Mucosa of descending colon (tissue), 3 donors: ENCODE results near the gene CDNF. TPM values are rescaled to one million over a fixed set of nuclear protein-coding genes. Genes with fewer than 3 reads are reported as not detected.
A peak's percentile ranks its signal among the peaks of the same experiment; 100 is the strongest.
"Not testable (repeated sequence)": the region's sequence is repeated elsewhere in the genome, so short reads cannot be mapped to it uniquely, and the experiment has no call there.

Experiments used
- ATAC-seq: fragments of 200-7000 bp; cut with Tn5 transposase; one replicate; pipeline ENCODE4 v1.9.1; 2020; ENCODE audit warnings: mild to moderate bottlenecking, moderate library complexity
- DNase-seq, 3 donors: peaks; one replicate each; pipeline ENCODE4 v3.0.0-alpha.2; 2020
- H3K36me3 ChIP-seq: fragments of 200-600 bp; one replicate; pipeline ENCODE4 v1.8.0; 2021; ENCODE audit warnings: low read depth, mild to moderate bottlenecking
- H3K4me1 ChIP-seq: fragments of 200-600 bp; one replicate; pipeline ENCODE4 v1.8.0; 2021; ENCODE audit warnings: low read depth, mild to moderate bottlenecking
- H3K4me3 ChIP-seq: fragments of 200-600 bp; one replicate; pipeline ENCODE4 v1.8.0; 2021; ENCODE audit warnings: mild to moderate bottlenecking
- H3K9me3 ChIP-seq: fragments of 200-600 bp; one replicate; pipeline ENCODE4 v1.8.0; 2021; ENCODE audit warnings: mild to moderate bottlenecking
- intact Hi-C, 2 donors: fragments of 100-400 bp; cut with DNase I in 1 of 2; cut with micrococcal nuclease in 1 of 2; formaldehyde crosslinking; loops; one replicate each; pipeline versions ENCODE4 v1.11.0 to v1.11.1; 2022; cut with DNase I, micrococcal nuclease
- total RNA-seq, 3 donors: library from RNA; stranded (reverse); fragmentation: NEBNext Ultra II Directional in 2 of 3; extraction: Animal tissue kit (Norgen Biotek cat#: 25700) in 2 of 3; gene quantifications; one replicate each; pipeline versions ENCODE4 v1.2.1 to v1.2.4, GENCODE V29; 2021 to 2023
- TF ChIP-seq, protein P1 (sequence below): fragments of 200-600 bp; IDR thresholded peaks from one replicate; pipeline ENCODE4 v1.8.0; 2022; ENCODE audit warnings: antibody characterized with exemption, mild to moderate bottlenecking
- donor health status: DM: no; HTN: no; CAD: no; lungs with moderate emphysema.
- donor health status: DM: no; HTN: no; CAD: no.
- donor health status: DM: no; HTN: yes; CAD: no.

Gene CDNF
- total RNA-seq, 3 donors from 2014 or later, result 0.82 to 2.4 (median 2.2) TPM

DNA sequence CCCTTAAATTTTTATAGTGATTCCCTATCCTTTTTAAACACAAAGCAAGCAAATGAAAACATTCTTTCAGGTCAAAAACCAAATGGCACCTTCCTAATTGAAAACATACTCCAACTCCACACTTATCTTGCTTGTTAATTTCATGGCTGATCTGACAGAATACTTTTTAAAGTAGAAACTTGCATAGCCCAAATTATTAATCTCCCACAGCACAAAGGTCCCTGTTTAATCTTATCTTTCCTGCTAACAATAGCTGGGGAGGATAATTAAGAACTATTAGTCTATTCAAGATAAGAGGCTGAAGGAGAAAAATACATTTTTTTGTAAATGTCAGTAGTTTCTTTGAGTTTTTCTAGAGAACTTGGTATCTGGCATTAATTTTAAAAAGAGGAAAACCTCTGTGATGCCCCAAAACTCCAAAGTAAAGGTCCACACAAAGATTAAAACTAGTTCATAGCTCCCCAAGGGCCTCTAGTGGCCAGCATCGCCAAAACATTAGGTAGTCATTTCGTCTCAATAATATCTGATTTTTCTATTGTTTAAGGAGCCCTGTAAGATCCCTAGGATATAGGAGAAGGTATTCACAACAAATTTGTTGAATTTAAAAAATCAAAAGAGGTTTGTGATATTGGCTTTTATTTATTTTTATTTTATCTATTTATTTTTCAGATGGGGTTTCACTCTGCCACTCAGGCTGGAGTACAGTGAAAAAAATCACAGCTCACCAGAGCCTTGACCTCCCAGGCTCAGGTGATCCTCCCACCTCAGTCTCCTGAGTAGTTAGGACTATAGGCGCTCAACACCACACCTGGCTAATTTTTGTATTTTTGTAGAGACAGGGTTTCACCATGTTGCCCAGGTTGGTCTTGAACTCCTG, 14.7 kb downstream of the CDNF start:
- Histone ChIP-seq H3K9me3 (no peaks in the 10 kb centered on the region), H3K36me3 (no peaks in the 10 kb centered on the region), H3K4me1 (no peaks in the 10 kb centered on the region), H3K4me3 (no peak overlapping the region)
- ATAC-seq, result peak; percentile 45
- TF ChIP-seq, protein P1, sequence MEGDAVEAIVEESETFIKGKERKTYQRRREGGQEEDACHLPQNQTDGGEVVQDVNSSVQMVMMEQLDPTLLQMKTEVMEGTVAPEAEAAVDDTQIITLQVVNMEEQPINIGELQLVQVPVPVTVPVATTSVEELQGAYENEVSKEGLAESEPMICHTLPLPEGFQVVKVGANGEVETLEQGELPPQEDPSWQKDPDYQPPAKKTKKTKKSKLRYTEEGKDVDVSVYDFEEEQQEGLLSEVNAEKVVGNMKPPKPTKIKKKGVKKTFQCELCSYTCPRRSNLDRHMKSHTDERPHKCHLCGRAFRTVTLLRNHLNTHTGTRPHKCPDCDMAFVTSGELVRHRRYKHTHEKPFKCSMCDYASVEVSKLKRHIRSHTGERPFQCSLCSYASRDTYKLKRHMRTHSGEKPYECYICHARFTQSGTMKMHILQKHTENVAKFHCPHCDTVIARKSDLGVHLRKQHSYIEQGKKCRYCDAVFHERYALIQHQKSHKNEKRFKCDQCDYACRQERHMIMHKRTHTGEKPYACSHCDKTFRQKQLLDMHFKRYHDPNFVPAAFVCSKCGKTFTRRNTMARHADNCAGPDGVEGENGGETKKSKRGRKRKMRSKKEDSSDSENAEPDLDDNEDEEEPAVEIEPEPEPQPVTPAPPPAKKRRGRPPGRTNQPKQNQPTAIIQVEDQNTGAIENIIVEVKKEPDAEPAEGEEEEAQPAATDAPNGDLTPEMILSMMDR, result peak; percentile 19
- peak in 1 of 3 donors; percentile 71 for DNase-seq
- intact Hi-C loops, result loop anchor here (5.0 to 10.0 kb wide), 2 partner anchors 286 to 288 kb away; no protein-coding TSS in a partner anchor

DNA sequence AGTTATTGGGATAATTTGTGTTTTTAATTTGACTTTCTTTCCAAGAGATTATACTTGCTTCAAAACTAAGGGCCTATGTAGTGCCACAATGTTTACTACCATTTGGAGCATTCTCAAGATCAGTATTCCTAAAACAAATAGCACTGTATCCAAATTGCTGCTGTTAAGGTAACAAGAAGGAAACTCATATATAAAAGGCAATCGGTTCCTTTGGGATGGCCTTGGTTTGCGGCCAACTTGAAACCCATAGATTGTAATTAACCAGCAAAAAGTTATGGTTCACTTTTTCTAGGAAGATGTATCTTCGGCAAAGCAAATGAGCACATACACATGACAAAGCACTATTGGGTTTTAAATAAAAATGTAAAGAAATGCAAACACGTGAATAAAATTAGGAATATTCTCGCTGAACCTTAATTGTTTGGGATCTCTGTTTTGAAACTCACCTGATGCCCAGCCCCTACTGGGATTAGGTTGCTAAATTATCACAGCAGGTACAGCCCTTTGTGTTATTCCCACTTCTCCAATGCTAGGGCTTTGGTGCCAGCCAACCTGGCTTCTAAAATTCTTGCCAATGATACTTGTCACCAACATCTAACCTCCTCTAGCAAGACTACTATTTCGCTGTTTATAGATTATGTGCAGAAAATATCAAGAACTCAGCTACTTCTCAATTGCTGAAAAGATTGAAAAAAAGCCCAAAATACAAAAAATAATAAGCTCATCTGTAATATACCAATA, 16.0 kb downstream of the CDNF start:
- Histone ChIP-seq H3K36me3 (no peaks in the 10 kb centered on the region), H3K4me1 (no peaks in the 10 kb centered on the region), H3K4me3 (no peak overlapping the region), H3K9me3 (no peaks in the 10 kb centered on the region)
- intact Hi-C loops, result loop anchor here (5.0 to 10.0 kb wide), 2 partner anchors 285 to 287 kb away; no protein-coding TSS in a partner anchor
- ATAC-seq, result peak; percentile 49
- TF ChIP-seq, protein P1, result no peak
- DNase-seq, result peak in 1 of 3 donors; percentile 51

DNA sequence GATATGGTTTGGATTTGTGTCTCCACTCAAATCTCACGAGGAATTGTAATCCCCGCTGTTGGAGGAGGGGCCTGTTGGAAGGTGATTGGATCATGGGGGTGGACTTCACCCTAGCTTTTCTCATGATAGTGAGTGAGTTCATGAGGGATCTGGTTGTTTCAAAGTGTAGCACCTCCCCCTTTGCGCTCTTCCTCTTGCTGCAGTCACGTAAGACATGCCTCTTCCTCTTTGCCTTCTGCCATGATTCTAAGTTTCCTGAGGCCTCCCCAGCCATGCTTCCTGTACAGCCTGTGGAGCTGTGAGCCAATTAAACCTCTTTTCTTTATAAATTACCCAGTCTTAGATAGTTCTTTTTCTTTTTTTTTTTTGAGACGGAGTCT, 17.1 kb downstream of the CDNF start:
- intact Hi-C loops, result loop anchor here (5.0 to 10.0 kb wide), 2 partner anchors 283 to 286 kb away; no protein-coding TSS in a partner anchor
- TF ChIP-seq, protein P1, result no peak
- Histone ChIP-seq H3K4me3 (no peak overlapping the region), H3K9me3 (no peaks in the 10 kb centered on the region), H3K4me1 (no peaks in the 10 kb centered on the region), H3K36me3 (no peaks in the 10 kb centered on the region)
- DNase-seq, result no peak
- no peak for ATAC-seq

DNA sequence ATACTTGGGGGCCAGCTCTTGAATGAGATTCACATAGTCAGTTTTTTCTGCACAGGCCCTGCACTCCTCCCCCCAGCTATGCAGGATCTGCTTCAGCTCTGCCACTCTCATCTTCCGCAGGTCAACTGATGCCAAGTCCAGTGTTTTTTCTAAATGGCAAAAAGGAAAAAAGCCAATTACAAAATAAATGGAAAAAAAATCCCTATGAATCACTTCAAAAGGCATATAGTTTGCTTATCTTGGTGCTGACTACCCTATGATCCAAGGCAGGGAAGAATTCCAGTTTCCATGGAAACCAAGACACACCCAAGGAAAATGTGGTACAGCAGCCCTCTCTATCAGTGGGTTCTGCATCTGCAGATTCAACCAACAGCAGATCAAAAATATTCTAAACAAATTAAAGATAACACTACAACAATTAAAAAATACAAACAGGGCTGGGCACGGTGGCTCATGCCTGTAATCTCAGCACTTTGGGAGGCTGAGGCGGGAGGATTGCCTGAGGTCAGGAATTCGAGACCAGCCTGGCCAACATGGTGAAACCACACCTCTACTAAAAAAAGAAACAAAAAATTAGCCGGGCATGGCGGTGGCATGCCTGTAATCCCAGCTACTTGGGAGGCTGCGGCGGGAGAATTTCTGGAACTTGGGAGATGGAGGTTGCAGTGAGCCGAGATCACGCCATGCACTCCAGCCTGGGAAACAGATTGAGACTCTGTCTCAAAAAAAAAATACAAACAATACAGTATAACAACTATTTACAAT, 17.6 kb downstream of the CDNF start:
- H3K4me3 ChIP-seq, result no peak overlapping the region
- H3K4me1 ChIP-seq, result no peaks in the 10 kb centered on the region
- TF ChIP-seq, protein P1, result no peak
- no peaks in the 10 kb centered on the region for H3K36me3 ChIP-seq
- intact Hi-C loops, result loop anchor here (5.0 to 10.0 kb wide), 2 partner anchors 283 to 285 kb away; no protein-coding TSS in a partner anchor
- DNase-seq (no peak), ATAC-seq (no peak)
- no peaks in the 10 kb centered on the region for H3K9me3 ChIP-seq

DNA sequence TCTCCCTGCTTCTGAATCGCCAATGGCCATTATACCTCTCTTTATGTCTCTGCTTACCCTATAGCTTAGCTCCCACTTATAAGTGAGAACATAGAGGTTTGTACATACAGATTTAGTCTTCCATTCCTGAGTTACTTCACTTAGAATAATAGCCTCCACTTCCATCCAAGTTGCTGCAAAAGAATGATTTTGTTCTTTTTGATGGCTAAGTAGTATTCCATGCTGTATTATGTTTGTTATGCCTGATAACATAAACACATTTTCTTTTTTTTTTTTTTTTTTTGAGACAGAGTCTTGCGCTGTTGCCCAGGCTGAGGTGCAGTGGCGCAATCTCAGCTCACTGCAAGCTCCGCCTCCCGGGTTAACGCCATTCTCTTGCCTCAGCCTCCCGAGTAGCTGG, 21.1 kb downstream of the CDNF start:
- H3K9me3 ChIP-seq, H3K36me3 ChIP-seq, H3K4me1 ChIP-seq, intact Hi-C loops, H3K4me3 ChIP-seq, ATAC-seq, DNase-seq: not testable (repeated sequence)
